GM23338 (cell line): ENCODE measurements around the gene MRPL34. TPM values are rescaled to one million over a fixed set of nuclear protein-coding genes. Genes with fewer than 3 reads are reported as not detected.

Experiments
- ATAC-seq: fragments of 200-7000 bp; cut with Tn5 transposase; 3 replicates; pipeline ENCODE4 v1.9.1; 2020
- DNase-seq: peaks from one replicate; pipeline ENCODE4 v3.0.0-alpha.2; 2015; ENCODE audit warnings: low spot score
- H2AFZ ChIP-seq: fragments of 200-600 bp; sonication (generic); 2 replicates; pipeline ENCODE4 v1.8.0; 2016; ENCODE audit warnings: antibody characterized with exemption, mild to moderate bottlenecking, moderate library complexity
- H3F3A ChIP-seq: fragments of 200-600 bp; sonication (generic); replicated peaks from 2 replicates; pipeline ENCODE4 v1.8.0; 2017; ENCODE audit warnings: antibody characterized with exemption, mixed run types, low read depth
- H3K27ac ChIP-seq: fragments of 200-600 bp; sonication (generic); 2 replicates; pipeline ENCODE4 v1.6.1; 2016; ENCODE audit warnings: low read depth
- H3K27me3 ChIP-seq: fragments of 200-600 bp; sonication (generic); 2 replicates; pipeline ENCODE4 v1.8.0; 2016; ENCODE audit warnings: mild to moderate bottlenecking, mixed run types, moderate library complexity; ENCODE audit not compliant: insufficient read depth
- H3K36me3 ChIP-seq: fragments of 200-600 bp; sonication (generic); 2 replicates; pipeline ENCODE4 v1.8.0; 2016; ENCODE audit warnings: mild to moderate bottlenecking; ENCODE audit not compliant: insufficient read depth
- H3K4me1 ChIP-seq: fragments of 200-600 bp; sonication (generic); 2 replicates; pipeline ENCODE4 v1.8.0; 2016; ENCODE audit warnings: mild to moderate bottlenecking, moderate library complexity; ENCODE audit not compliant: insufficient read depth
- H3K4me2 ChIP-seq: fragments of 200-600 bp; sonication (generic); 2 replicates; pipeline ENCODE4 v1.7.1; 2017; ENCODE audit warnings: mixed run types
- H3K4me3 ChIP-seq: fragments of 200-600 bp; sonication (generic); 2 replicates; pipeline ENCODE4 v1.6.1; 2016; ENCODE audit warnings: mixed run types
- H3K79me2 ChIP-seq: fragments of 200-600 bp; sonication (generic); replicated peaks from 2 replicates; pipeline ENCODE4 v1.8.0; 2017; ENCODE audit warnings: mild to moderate bottlenecking; ENCODE audit not compliant: insufficient read depth
- H3K9me2 ChIP-seq: fragments of 200-600 bp; sonication (generic); 2 replicates; pipeline ENCODE4 v1.8.0; 2017; ENCODE audit not compliant: insufficient read depth
- H4K20me1 ChIP-seq: fragments of 200-600 bp; sonication (generic); replicated peaks from 2 replicates; pipeline ENCODE4 v1.8.0; 2017; ENCODE audit warnings: mild to moderate bottlenecking; ENCODE audit not compliant: insufficient read depth
- H3K27ac Mint-ChIP-seq: 2 replicates; pipeline ENCODE4 v1.8.0; 2020; ENCODE audit warnings: inconsistent platforms, mild to moderate bottlenecking, moderate library complexity, mixed read lengths
- H3K27me3 Mint-ChIP-seq: 3 replicates; pipeline ENCODE4 v1.8.0; 2022; ENCODE audit warnings: low read depth, mild to moderate bottlenecking, moderate library complexity, mixed read lengths, inconsistent platforms; ENCODE audit not compliant: insufficient read depth, poor library complexity
- H3K36me3 Mint-ChIP-seq: 3 replicates; pipeline ENCODE4 v1.8.0; 2021; ENCODE audit warnings: low read depth, mild to moderate bottlenecking, inconsistent platforms, moderate library complexity, mixed read lengths
- H3K4me1 Mint-ChIP-seq: 3 replicates; pipeline ENCODE4 v1.8.0; 2020; ENCODE audit warnings: mild to moderate bottlenecking, inconsistent platforms, mixed read lengths
- H3K4me3 Mint-ChIP-seq: 3 replicates; pipeline ENCODE4 v1.8.0; 2021; ENCODE audit warnings: moderate library complexity, mild to moderate bottlenecking, inconsistent platforms, mixed read lengths
- H3K9me3 Mint-ChIP-seq: 3 replicates; pipeline ENCODE4 v1.8.0; 2020; ENCODE audit warnings: moderate library complexity, mild to moderate bottlenecking, inconsistent platforms, mixed read lengths
- EZH2 ChIP-seq: fragments of 200-600 bp; sonication (generic); IDR thresholded peaks from one replicate; pipeline ENCODE4 v1.8.0; 2017; ENCODE audit warnings: antibody characterized with exemption, mild to moderate bottlenecking, low read depth; ENCODE audit not compliant: unreplicated experiment
- JUNB ChIP-seq: IDR thresholded peaks from one replicate; pipeline ENCODE4 v1.6.1; 2016; ENCODE audit warnings: antibody characterized with exemption; ENCODE audit not compliant: unreplicated experiment
- NANOG ChIP-seq: IDR thresholded peaks from 2 replicates; pipeline ENCODE4 v1.6.1; 2016; ENCODE audit warnings: antibody characterized with exemption, borderline replicate concordance
- POLR2AphosphoS5 ChIP-seq: IDR thresholded peaks from 2 replicates; pipeline ENCODE4 v1.6.1; 2016; ENCODE audit warnings: antibody characterized with exemption, low read depth
- STAT1 ChIP-seq: IDR thresholded peaks from one replicate; pipeline ENCODE4 v1.6.1; 2016; ENCODE audit warnings: antibody characterized with exemption; ENCODE audit not compliant: unreplicated experiment
- ZNF331 ChIP-seq: fragments of 250-450 bp; sonication (Bioruptor Pico); IDR thresholded peaks from 2 replicates; pipeline ENCODE4 v1.5.0; 2020; ENCODE audit warnings: low read depth, mild to moderate bottlenecking, moderate library complexity
- ZNF462 ChIP-seq: fragments of 250-450 bp; sonication (Bioruptor Pico); IDR thresholded peaks from 2 replicates; pipeline ENCODE4 v1.5.0; 2020; ENCODE audit warnings: mild to moderate bottlenecking, moderate library complexity
- polyA plus RNA-seq: library from polyadenylated mRNA; unstranded; fragments of >200 nt; fragmentation: Nextera tagmentation; extraction: Ambion mirVana; gene quantifications from 2 replicates; pipeline ENCODE4 v1.2.1, GENCODE V29; 2016
- total RNA-seq: library from RNA; depleted of rRNA; stranded (reverse); fragments of >200 nt; shearing (Covaris generic); gene quantifications from 2 replicates; pipeline ENCODE4 v1.2.3, GENCODE V29; 2014

Gene MRPL34
- total and polyA plus RNA-seq, 2 experiments from 2014 or later, result 59.9 to 266 TPM

DNA sequence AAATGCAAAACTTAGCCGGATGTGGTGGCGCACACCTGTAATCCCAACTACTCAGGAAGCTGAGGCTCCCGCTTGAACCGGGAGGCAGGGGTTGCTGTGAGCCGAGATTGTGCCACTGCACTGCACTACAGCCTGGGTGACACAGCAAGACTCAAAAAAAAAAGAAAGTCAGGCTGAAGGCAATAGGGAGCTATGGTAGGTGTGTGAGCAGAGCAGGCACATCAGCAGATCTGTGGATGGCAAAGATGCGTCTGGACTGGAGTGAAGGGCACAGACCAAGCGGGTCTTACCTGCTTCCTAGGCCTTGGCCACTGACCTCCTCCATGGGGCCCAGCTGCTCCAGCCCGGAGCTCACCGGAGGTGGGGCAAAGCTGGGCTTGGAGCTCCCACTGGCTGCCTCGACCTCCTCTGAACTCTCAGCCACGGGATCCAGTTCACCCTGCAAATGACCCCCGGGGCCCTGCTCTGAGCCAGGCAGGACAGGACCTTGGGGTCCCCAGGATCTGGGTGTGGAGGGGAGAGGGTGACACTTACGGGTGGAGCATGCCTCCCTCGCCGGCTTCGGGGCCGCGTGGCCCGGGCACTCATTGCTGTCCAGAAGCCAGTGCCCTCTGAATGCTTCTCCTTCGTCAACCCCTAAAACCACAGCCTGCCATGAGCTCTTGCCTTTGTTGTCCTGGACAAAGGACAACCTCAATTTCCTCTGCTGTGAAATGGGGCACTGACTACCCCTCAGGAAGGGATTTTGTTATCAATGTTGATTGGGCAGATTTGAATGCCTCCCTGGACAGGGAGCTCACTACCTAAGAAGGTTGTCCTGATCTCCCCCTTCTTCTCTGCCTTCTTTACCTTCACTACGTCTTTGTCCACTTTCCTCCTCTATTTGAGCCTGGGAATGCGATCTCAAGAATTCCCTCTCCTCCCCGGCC lies 41.7 kb upstream of the MRPL34 start (continued):
- TF ChIP-seq ZNF462 (CRISPR knock-in tag) (no peak), ZNF331 (no peak), EZH2 (no peak), STAT1 (no peak), JUNB (no peak)

DNA sequence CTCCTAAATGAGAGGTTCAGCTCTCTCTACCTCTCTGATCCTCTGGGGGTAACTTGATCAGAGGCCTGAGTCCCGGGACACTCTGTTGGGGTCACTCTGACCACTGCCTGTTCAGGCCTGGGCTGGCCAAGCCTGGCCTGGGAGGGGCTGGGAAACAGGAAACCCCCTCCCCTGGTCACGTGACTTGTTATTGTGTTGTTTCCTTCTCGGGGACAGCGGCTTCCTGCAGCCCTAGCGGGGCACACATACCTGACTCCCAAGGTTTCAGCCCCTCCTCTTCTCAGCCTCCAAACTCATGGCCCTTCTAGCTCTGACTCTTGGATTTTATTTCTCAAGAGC lies 41.1 kb upstream of the MRPL34 start, which contains the start of gene USHBP1:
USHBP1 (minus strand) TSS at position 105 of the 339 bp plus-strand sequence. CDS start 446 bp downstream, outside the sequence.
- H3F3A ChIP-seq, result 0 out of 2 replicates have a peak, but pooled peaks cover 2% of the 10 kb centered on the region
- Mint-ChIP-seq H3K4me3 (peak within 1 kb of the TSS; percentile 51), H3K36me3 (peaks cover 20% of the 10 kb centered on the region), H3K27ac (peak within 1 kb of the TSS; percentile 96), H3K9me3 (peaks cover 16% of the 10 kb centered on the region; the same call in 2 of the 3 replicates), H3K4me1 (peaks cover 25% of the 10 kb centered on the region), H3K27me3 (peaks cover 26% of the 10 kb centered on the region)
- peaks cover 12% of the 10 kb centered on the region; the same call in 1 of the 2 replicates for H3K79me2 ChIP-seq
- 0 out of 2 replicates have a peak, but pooled peaks cover 5% of the 10 kb centered on the region for H3K4me1 ChIP-seq
- DNase-seq (peak; percentile 93), ATAC-seq (peak; percentile 5)
- H3K36me3 ChIP-seq, result peaks cover 3% of the 10 kb centered on the region; the same call in 1 of the 2 replicates
- no peaks in the 10 kb centered on the region for H4K20me1 ChIP-seq
- peak within 1 kb of the TSS; percentile 68 for H3K4me2 ChIP-seq
- H3K9me2 ChIP-seq, result no peaks in the 10 kb centered on the region
- H3K27ac ChIP-seq, result peak within 1 kb of the TSS; percentile 90
- no peaks in the 10 kb centered on the region for H3K27me3 ChIP-seq
- peak within 1 kb of the TSS; percentile 20; the same call in 1 of the 2 replicates for H3K4me3 ChIP-seq
- TF ChIP-seq ZNF462 (CRISPR knock-in tag), result no peak
- TF ChIP-seq POLR2AphosphoS5, result peak; percentile 32
- TF ChIP-seq EZH2, result no peak
- no peak for TF ChIP-seq NANOG
- TF ChIP-seq ZNF331, result no peak
- no peak within 1 kb of the TSS for H2AFZ ChIP-seq
